SK-N-SH (cell line): ENCODE data around the gene ADAP2.

Source experiments
- CHD2 ChIP-seq: fragments of 150-350 bp; IDR thresholded peaks from 2 replicates; pipeline ENCODE4 v1.6.1; 2018; ENCODE audit warnings: low read length; ENCODE audit not compliant: partially characterized antibody
- GABPA ChIP-seq: IDR thresholded peaks from 2 replicates; pipeline ENCODE4 v1.4.0; 2012; ENCODE audit warnings: low read depth, mild to moderate bottlenecking
- JUND ChIP-seq: IDR thresholded peaks from 2 replicates; pipeline ENCODE4 v1.4.0; 2012
- POLR2AphosphoS5 ChIP-seq: IDR thresholded peaks from 2 replicates; pipeline ENCODE4 v1.6.1; 2012; ENCODE audit warnings: low read depth, low read length
- RAD21 ChIP-seq: IDR thresholded peaks from 2 replicates; pipeline ENCODE4 v1.6.1; 2012; ENCODE audit warnings: mild to moderate bottlenecking, low read length
- RCOR1 ChIP-seq: fragments of 150-350 bp; IDR thresholded peaks from 2 replicates; pipeline ENCODE4 v1.6.1; 2017; ENCODE audit warnings: antibody characterized with exemption, low read length
- TAF1 ChIP-seq: IDR thresholded peaks from 2 replicates; pipeline ENCODE4 v1.6.1; 2012; ENCODE audit warnings: low read depth, mild to moderate bottlenecking, low read length, moderate library complexity, borderline replicate concordance
- TF ChIP-seq, protein P1 (sequence below): fragments of 200-600 bp; sonication (generic); IDR thresholded peaks from 2 replicates; pipeline ENCODE4 v1.6.1; 2017; ENCODE audit warnings: antibody characterized with exemption, mild to moderate bottlenecking, moderate library complexity
- TF ChIP-seq, protein P2 (sequence below): IDR thresholded peaks from 2 replicates; pipeline ENCODE4; 2012
- TF ChIP-seq, protein P3 (sequence below): IDR thresholded peaks from 2 replicates; pipeline ENCODE4 v1.4.0; 2012; ENCODE audit warnings: low read depth

DNA sequence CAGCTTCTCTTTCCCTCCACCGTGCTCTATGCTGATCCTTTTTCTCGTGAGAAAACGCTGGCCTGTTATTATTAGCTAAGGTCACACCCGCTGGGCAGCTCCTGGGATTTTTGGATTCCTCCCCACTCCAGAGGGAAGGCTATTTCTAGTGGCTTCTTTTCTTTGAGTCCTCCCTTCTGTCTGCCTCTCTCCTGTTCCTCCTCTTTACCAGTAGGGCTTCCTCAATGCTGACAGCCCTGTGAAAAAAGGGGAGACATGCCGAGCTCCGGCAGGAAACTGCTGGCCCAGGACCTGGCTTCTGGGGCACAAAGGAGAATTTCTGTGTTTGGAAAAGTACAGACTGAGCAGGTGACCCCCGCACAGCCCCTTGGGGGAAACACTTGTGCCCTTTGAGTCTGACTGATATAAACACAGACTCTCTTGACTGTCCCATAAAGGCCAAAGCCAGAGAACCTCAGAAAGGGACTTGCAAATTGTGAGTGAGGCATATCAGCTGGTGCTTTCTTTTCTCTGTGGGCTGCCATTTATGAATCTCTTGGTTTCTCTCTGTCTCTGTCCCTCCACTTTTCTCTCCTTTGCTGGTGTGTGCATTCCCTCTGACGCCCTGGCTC lies 35.1 kb downstream of the ADAP2 start:
- TF ChIP-seq, protein P1, sequence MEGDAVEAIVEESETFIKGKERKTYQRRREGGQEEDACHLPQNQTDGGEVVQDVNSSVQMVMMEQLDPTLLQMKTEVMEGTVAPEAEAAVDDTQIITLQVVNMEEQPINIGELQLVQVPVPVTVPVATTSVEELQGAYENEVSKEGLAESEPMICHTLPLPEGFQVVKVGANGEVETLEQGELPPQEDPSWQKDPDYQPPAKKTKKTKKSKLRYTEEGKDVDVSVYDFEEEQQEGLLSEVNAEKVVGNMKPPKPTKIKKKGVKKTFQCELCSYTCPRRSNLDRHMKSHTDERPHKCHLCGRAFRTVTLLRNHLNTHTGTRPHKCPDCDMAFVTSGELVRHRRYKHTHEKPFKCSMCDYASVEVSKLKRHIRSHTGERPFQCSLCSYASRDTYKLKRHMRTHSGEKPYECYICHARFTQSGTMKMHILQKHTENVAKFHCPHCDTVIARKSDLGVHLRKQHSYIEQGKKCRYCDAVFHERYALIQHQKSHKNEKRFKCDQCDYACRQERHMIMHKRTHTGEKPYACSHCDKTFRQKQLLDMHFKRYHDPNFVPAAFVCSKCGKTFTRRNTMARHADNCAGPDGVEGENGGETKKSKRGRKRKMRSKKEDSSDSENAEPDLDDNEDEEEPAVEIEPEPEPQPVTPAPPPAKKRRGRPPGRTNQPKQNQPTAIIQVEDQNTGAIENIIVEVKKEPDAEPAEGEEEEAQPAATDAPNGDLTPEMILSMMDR: no peak
- TF ChIP-seq, protein P2, sequence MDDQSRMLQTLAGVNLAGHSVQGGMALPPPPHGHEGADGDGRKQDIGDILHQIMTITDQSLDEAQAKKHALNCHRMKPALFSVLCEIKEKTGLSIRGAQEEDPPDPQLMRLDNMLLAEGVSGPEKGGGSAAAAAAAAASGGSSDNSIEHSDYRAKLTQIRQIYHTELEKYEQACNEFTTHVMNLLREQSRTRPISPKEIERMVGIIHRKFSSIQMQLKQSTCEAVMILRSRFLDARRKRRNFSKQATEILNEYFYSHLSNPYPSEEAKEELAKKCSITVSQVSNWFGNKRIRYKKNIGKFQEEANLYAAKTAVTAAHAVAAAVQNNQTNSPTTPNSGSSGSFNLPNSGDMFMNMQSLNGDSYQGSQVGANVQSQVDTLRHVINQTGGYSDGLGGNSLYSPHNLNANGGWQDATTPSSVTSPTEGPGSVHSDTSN: no peak
- TF ChIP-seq RAD21 (no peak), POLR2AphosphoS5 (no peak), CHD2 (no peak), TAF1 (no peak), GABPA (no peak), JUND (no peak), RCOR1 (no peak)
- TF ChIP-seq, protein P3, sequence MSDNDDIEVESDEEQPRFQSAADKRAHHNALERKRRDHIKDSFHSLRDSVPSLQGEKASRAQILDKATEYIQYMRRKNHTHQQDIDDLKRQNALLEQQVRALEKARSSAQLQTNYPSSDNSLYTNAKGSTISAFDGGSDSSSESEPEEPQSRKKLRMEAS: no peak
